Mesenchymal stem cell (in vitro differentiated cells and primary cell): ENCODE data around the gene CDH4.

Experiments
- DNase-seq: peaks from one replicate; pipeline ENCODE4 v3.0.0-alpha.2; 2013
- H2AFZ ChIP-seq: one replicate; pipeline ENCODE4 v1.6.1; 2013; ENCODE audit warnings: low read depth, mild to moderate bottlenecking, control low read depth, inconsistent platforms, low read length, moderate library complexity
- H2AK5ac ChIP-seq: 2 replicates; pipeline ENCODE4 v1.6.1; 2013; ENCODE audit warnings: low read length, moderate library complexity, mild to moderate bottlenecking, inconsistent platforms; ENCODE audit not compliant: severe bottlenecking
- H2BK120ac ChIP-seq: one replicate; pipeline ENCODE4 v1.6.1; 2013; ENCODE audit warnings: low read depth, mild to moderate bottlenecking, inconsistent platforms, low read length, moderate library complexity
- H2BK12ac ChIP-seq, 2 experiments: one replicate each; pipeline ENCODE4 v1.6.1; 2013; ENCODE audit warnings: inconsistent platforms in 2 of 2, low read length in 2 of 2, mild to moderate bottlenecking in 2 of 2, moderate library complexity in 2 of 2, control low read depth in 1 of 2
- H2BK15ac ChIP-seq: one replicate; pipeline ENCODE4 v1.6.1; 2013; ENCODE audit warnings: mild to moderate bottlenecking, low read depth, inconsistent platforms; ENCODE audit not compliant: poor library complexity, severe bottlenecking
- H2BK5ac ChIP-seq: 2 replicates; pipeline ENCODE4 v1.6.1; 2013; ENCODE audit warnings: low read depth, mild to moderate bottlenecking, low read length, control low read depth, inconsistent platforms; ENCODE audit not compliant: poor library complexity, severe bottlenecking
- H3K14ac ChIP-seq, 2 experiments: one replicate each; pipeline ENCODE4 v1.6.1; 2013; ENCODE audit warnings: inconsistent platforms in 2 of 2, low read length in 2 of 2, control low read depth in 1 of 2, mild to moderate bottlenecking in 1 of 2, moderate library complexity in 1 of 2
- H3K18ac ChIP-seq, 2 experiments: one replicate each; pipeline ENCODE4 v1.6.1; 2013; ENCODE audit warnings: inconsistent platforms in 2 of 2, low read length in 2 of 2, control low read depth in 1 of 2, low read depth in 1 of 2, mild to moderate bottlenecking in 1 of 2
- H3K23ac ChIP-seq, 2 experiments: one replicate each; pipeline ENCODE4 v1.6.1; 2013; ENCODE audit warnings: inconsistent platforms in 2 of 2, low read length in 2 of 2, mild to moderate bottlenecking in 2 of 2, moderate library complexity in 2 of 2, control low read depth in 1 of 2
- H3K27ac ChIP-seq: 2 replicates; pipeline ENCODE4 v1.5.1; 2013; ENCODE audit warnings: mild to moderate bottlenecking, moderate library complexity, low read length, control low read depth, inconsistent platforms; ENCODE audit not compliant: poor library complexity, severe bottlenecking
- H3K27me3 ChIP-seq, 2 experiments: 2 replicates each; pipeline versions ENCODE4 v1.6.1 to v1.7.0; 2013; ENCODE audit warnings: low read length in 2 of 2, mild to moderate bottlenecking in 2 of 2, moderate library complexity in 2 of 2, control low read depth in 1 of 2, inconsistent platforms in 1 of 2; ENCODE audit not compliant: control insufficient read depth in 1 of 2, insufficient read depth in 1 of 2
- H3K36me3 ChIP-seq, 2 experiments: 2 replicates each; pipeline versions ENCODE4 v1.6.1 to v1.7.0; 2013; ENCODE audit warnings: low read length in 2 of 2, control low read depth in 1 of 2, inconsistent platforms in 1 of 2, low read depth in 1 of 2, mild to moderate bottlenecking in 1 of 2; ENCODE audit not compliant: insufficient read depth in 2 of 2, control insufficient read depth in 1 of 2
- H3K4ac ChIP-seq, 2 experiments: one replicate each; pipeline ENCODE4 v1.6.1; 2013; ENCODE audit warnings: inconsistent platforms in 2 of 2, low read length in 2 of 2, mild to moderate bottlenecking in 2 of 2, moderate library complexity in 2 of 2, control low read depth in 1 of 2, low read depth in 1 of 2
- H3K4me1 ChIP-seq: 2 replicates; pipeline ENCODE4 v1.6.1; 2013; ENCODE audit warnings: low read depth, low read length, control low read depth; ENCODE audit not compliant: control insufficient read depth, insufficient read depth
- H3K4me2 ChIP-seq: 2 replicates; pipeline ENCODE4 v1.6.1; 2013; ENCODE audit warnings: low read length, mild to moderate bottlenecking, inconsistent platforms; ENCODE audit not compliant: poor library complexity, severe bottlenecking
- H3K4me3 ChIP-seq, 2 experiments: 2 replicates each; pipeline versions ENCODE4 v1.5.1 to v1.7.0; 2013; ENCODE audit warnings: low read length in 2 of 2, mild to moderate bottlenecking in 2 of 2, control low read depth in 1 of 2, low read depth in 1 of 2; ENCODE audit not compliant: insufficient read depth in 1 of 2
- H3K79me1 ChIP-seq: replicated peaks from 2 replicates; pipeline ENCODE4 v1.6.1; 2013; ENCODE audit warnings: mild to moderate bottlenecking, control low read depth, low read length, inconsistent platforms; ENCODE audit not compliant: poor library complexity, severe bottlenecking
- H3K9ac ChIP-seq: 2 replicates; pipeline ENCODE4 v1.7.0; 2013; ENCODE audit warnings: mild to moderate bottlenecking, low read length, moderate library complexity
- H3K9me3 ChIP-seq: 2 replicates; pipeline ENCODE4 v1.7.0; 2013; ENCODE audit warnings: mild to moderate bottlenecking, low read length; ENCODE audit not compliant: control insufficient read depth
- H4K8ac ChIP-seq: one replicate; pipeline ENCODE4 v1.6.1; 2013; ENCODE audit warnings: inconsistent platforms, mild to moderate bottlenecking, low read length, moderate library complexity
- H4K91ac ChIP-seq: one replicate; pipeline ENCODE4 v1.6.1; 2013; ENCODE audit warnings: mild to moderate bottlenecking, low read length, inconsistent platforms
- WGBS: methylation state at CpG from one replicate; pipeline ENCODE4 v1.1.7; 2013; ENCODE audit warnings: mixed read lengths; 5-methylcytosine and 5-hydroxymethylcytosine counted together

The CDH4 gene

GRCh38 chr20:61298661-61299060 lies 46.6 kb downstream of the CDH4 start:
- Histone ChIP-seq H3K9ac (no peak overlapping the region), H3K27me3 (no peaks in the 10 kb centered on the region), H3K4ac (no peak overlapping the region), H3K79me1 (peaks cover 19% of the 10 kb centered on the region), H4K91ac (no peak overlapping the region), H3K14ac (no peak overlapping the region), H3K4me1 (peaks cover 16% of the 10 kb centered on the region), H3K18ac (no peak overlapping the region), H3K36me3 (no peaks in the 10 kb centered on the region), H2BK15ac (no peak overlapping the region), H4K8ac (no peak overlapping the region), H3K27ac (no peak overlapping the region), H2BK5ac (no peak overlapping the region), H3K4me2 (no peak overlapping the region), H3K23ac (no peak overlapping the region), H2AFZ (no peak overlapping the region), H3K4me3 (no peak overlapping the region), H2BK120ac (no peak overlapping the region), H2BK12ac (no peak overlapping the region), H2AK5ac (no peak overlapping the region), H3K9me3 (no peaks in the 10 kb centered on the region)
- WGBS, result 97% methylated on average over 6 of the region's 6 CpGs
- DNase-seq, result no peak

- no peak for DNase-seq
- Histone ChIP-seq H3K9me3 (no peaks in the 10 kb centered on the region), H3K36me3 (no peaks in the 10 kb centered on the region), H3K4me2 (no peak overlapping the region), H2AFZ (no peak overlapping the region), H2BK120ac (no peak overlapping the region), H3K4ac (no peak overlapping the region), H2AK5ac (no peak overlapping the region), H2BK5ac (no peak overlapping the region), H3K9ac (no peak overlapping the region), H3K23ac (no peak overlapping the region), H3K4me3 (no peak overlapping the region), H3K27ac (no peak overlapping the region), H3K4me1 (peaks cover 16% of the 10 kb centered on the region), H3K27me3 (no peaks in the 10 kb centered on the region), H3K79me1 (peaks cover 19% of the 10 kb centered on the region), H4K91ac (no peak overlapping the region), H3K18ac (no peak overlapping the region), H3K14ac (no peak overlapping the region), H2BK15ac (no peak overlapping the region), H2BK12ac (no peak overlapping the region), H4K8ac (no peak overlapping the region)
- WGBS, result 95% methylated on average over 11 of the region's 11 CpGs
Measured at GRCh38 chr20:61299104-61299503, 47.0 kb downstream of the CDH4 start.

- no peak overlapping the region for H4K91ac ChIP-seq
- no peak overlapping the region for H2BK5ac ChIP-seq
- H3K4ac ChIP-seq, result no peak overlapping the region
- H4K8ac ChIP-seq, result no peak overlapping the region
- no peak overlapping the region for H3K14ac ChIP-seq
- peaks cover 20% of the 10 kb centered on the region for H3K79me1 ChIP-seq
- H2BK120ac ChIP-seq, result no peak overlapping the region
- H3K36me3 ChIP-seq, result no peaks in the 10 kb centered on the region
- no peak overlapping the region for H2BK15ac ChIP-seq
- H3K9ac ChIP-seq, result no peak overlapping the region
- H3K4me2 ChIP-seq, result no peak overlapping the region
- H2AFZ ChIP-seq, result no peak overlapping the region
- no peak overlapping the region for H3K18ac ChIP-seq
- H2AK5ac ChIP-seq, result no peak overlapping the region
- 37% methylated on average over 7 of the region's 7 CpGs for WGBS
- H3K4me3 ChIP-seq, result no peak overlapping the region
- H3K27me3 ChIP-seq, result no peaks in the 10 kb centered on the region
- H3K23ac ChIP-seq, result no peak overlapping the region
- H2BK12ac ChIP-seq, result no peak overlapping the region
- H3K27ac ChIP-seq, result no peak overlapping the region
- DNase-seq, result no peak
- H3K4me1 ChIP-seq, result peaks cover 16% of the 10 kb centered on the region
- no peaks in the 10 kb centered on the region for H3K9me3 ChIP-seq
Measured at GRCh38 chr20:61299618-61300017, 47.6 kb downstream of the CDH4 start.

GRCh38 chr20:61300293-61300692 lies 48.2 kb downstream of the CDH4 start:
- Histone ChIP-seq H3K9me3 (no peaks in the 10 kb centered on the region), H3K36me3 (no peaks in the 10 kb centered on the region), H3K79me1 (peaks cover 22% of the 10 kb centered on the region), H2AK5ac (no peak overlapping the region), H2AFZ (no peak overlapping the region), H3K4ac (no peak overlapping the region), H2BK12ac (no peak overlapping the region), H3K23ac (no peak overlapping the region), H3K4me2 (no peak overlapping the region), H3K4me1 (peaks cover 19% of the 10 kb centered on the region), H2BK5ac (no peak overlapping the region), H3K18ac (no peak overlapping the region), H3K27ac (no peak overlapping the region), H2BK120ac (no peak overlapping the region), H3K27me3 (no peaks in the 10 kb centered on the region), H2BK15ac (no peak overlapping the region), H4K91ac (no peak overlapping the region), H3K4me3 (no peak overlapping the region), H3K9ac (no peak overlapping the region), H3K14ac (no peak overlapping the region), H4K8ac (no peak overlapping the region)
- no peak for DNase-seq
- WGBS, result 95% methylated on average over 14 of the region's 14 CpGs
